GM21515 (cell line): ENCODE data around the gene RHCE.
A peak's percentile ranks its signal among the peaks of the same experiment; 100 is the strongest.
"Not testable (repeated sequence)": the region's sequence is repeated elsewhere in the genome, so short reads cannot be mapped to it uniquely, and the experiment has no call there.

Source experiments
- ATAC-seq: cut with Tn5 transposase; IDR thresholded peaks from one replicate; pipeline ENCODE4 v1.9.1; 2021; ENCODE audit not compliant: unreplicated experiment

Gene RHCE

DNA sequence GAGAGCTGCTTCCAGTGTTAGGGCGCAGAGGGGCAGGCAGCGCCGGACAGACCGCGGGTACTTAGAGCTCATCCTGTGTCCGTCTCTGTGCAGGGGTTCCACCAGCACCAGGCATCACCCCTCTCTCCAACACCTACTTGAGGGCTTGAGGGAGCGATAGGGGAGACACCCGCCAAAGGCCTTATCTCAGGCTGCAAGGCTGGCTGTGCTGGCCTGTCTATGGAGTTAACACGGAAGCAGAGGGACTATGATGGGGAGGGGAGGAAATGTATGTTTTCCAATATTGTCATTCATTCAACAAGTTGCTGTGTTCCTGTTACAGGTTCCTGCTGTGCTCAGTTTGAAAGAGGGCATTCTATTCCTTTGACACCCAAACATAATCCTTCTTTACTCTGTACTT, at the start of gene RHCE:
Gene RHCE, minus strand, starts transcription at position 111 of the 400 bp plus-strand sequence. Its CDS starts 39 bp downstream, at position 72.
- ATAC-seq: not testable (repeated sequence)

DNA sequence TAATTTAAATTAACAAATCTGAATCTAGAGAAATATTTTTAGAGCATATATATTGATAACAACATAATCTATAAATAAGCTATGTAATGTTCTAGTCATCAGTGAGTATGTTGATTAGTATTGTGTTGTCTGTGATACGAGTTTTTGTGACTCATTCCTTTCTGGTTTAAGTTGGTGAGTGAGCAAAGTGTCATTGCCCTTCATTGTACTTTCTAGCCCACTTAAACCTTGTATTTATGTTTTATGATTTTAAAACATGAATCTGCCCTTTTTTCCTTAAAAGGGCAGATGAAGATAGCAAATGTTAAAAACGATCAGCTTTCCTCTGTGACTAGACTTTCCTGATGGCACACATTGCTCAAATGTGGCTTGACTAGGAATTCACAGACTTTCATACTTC, 48.6 kb upstream of the RHCE start:
- ATAC-seq: no peak

DNA sequence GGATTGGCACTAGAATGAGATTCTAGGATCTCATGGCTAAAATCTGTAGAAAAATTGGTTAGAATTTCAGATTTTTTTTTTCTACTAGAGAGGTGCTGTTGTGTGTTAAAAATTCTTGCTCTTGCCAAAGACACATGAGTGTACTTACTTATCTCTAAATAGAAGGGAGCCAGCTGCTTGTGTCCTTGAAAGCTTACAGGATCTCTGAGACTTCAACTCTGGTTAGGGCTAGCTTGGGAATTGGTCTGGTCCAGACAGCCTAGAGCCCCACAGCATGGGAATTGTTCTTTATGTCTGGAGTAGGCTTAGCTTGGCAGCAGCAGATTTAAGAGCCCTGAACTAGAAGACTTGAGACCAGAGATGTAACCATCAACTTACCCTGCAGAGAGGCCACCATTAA, 47.4 kb upstream of the RHCE start:
- no peak for ATAC-seq

DNA sequence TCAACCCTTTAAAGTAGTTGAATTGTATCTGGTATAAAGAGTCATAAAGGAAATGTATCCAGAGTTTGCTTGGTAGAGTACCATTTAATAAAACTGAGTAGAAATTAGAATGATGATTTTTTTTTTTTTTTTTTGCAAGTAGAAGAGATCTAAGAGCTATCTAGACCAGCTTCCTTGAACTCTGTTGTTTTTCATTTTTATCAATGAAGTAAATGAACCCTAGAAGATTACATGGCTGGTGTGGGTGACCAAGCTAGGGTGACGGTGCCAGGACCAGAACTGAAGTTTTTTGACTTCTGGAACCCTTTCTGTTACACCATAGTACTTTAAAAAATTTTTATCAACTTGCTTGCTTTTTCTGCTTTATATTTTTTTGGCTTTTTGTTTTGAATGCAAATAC, 47.0 kb upstream of the RHCE start:
- no peak for ATAC-seq

DNA sequence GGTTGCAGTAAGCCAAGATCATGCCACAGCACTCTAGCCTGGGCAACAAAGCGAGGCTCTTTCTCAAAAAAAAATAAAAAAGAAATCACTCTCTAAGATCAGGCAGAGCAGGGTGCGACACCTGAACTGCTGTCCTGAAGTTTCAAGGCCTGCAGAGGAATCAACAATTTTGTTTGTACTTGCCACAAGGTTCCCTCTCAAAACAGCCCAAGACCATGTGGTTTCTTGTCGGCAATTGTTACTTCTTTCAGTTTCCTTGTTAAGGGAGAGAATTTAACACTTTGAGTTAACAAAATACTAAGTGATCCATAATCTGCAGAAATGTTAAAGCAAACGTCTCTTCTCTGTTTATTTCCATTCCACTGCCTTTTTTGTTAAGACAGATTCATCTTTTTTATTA, 46.6 kb upstream of the RHCE start:
- no peak for ATAC-seq

DNA sequence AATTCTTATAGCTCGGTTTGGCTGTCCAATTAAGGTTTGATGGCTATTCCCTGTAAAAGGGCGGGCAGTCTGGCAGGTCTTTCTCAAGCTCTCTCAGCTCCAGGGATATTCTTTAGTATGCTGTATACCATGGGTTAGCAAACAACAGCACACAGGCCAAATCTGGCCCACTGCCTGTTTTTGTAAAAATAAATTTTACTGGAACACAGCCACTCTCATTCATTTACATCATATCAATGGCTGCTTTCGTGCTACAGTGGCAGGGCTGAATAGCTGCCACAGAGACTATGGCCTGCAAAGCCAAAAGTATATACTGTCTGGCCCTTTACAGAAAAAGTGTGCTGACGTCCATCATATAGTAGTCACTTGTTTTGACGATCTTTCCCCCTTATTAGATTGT, 42.1 kb upstream of the RHCE start:
- no peak for ATAC-seq

DNA sequence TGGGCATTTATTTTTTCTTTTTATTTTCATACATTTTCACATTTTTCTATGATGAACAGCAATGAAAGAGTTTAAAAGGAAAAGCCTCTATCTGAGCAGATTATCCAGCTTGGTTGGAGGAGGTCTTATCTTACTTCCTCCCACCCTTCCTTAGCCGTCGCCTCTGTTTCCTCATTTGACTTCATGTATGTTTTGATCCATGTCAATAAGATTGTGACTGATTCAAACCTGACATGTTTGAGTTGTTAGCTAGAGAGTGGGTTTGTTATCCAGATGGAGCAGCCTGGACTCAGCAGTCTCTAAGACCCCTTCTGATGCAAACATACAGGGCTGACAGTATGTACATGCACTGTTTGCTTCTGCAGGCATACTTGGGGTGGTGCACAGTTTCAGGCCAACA, 41.2 kb upstream of the RHCE start:
- ATAC-seq: no peak

DNA sequence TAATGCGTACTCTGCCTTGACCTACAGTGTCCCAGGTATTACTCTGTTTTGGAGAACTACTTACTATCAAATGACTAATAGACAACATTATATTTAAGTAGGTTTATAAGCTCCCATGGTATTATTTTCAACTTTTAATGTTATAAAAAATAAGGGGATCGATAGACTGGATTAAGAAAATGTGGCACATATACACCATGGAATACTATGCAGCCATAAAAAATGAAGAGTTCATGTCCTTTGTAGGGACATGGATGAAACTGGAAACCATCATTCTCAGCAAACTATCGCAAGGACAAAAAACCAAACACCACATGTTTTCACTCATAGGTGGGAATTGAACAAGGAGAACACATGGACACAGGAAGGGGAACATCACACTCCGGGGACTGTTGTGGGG, 40.2 kb upstream of the RHCE start:
- not testable (repeated sequence) for ATAC-seq

DNA sequence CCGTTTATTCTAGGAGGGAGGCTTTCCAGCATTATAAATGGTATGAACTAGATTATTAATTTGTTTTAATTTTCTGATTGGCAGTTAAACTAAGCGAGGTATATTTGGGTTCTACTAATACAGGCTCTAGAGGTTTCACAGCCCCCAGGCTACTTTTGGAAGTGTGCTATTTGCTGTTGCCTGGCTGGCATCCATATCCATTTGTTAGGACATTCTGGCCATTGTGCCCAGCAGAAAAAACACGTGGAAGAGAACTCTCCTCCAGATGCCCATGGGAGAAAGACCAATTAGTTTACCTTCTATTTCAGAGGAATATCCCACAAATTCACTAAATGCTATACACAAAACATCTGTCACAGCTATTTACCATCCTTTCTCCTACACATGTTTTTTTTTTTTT, 39.4 kb upstream of the RHCE start:
- no peak for ATAC-seq

DNA sequence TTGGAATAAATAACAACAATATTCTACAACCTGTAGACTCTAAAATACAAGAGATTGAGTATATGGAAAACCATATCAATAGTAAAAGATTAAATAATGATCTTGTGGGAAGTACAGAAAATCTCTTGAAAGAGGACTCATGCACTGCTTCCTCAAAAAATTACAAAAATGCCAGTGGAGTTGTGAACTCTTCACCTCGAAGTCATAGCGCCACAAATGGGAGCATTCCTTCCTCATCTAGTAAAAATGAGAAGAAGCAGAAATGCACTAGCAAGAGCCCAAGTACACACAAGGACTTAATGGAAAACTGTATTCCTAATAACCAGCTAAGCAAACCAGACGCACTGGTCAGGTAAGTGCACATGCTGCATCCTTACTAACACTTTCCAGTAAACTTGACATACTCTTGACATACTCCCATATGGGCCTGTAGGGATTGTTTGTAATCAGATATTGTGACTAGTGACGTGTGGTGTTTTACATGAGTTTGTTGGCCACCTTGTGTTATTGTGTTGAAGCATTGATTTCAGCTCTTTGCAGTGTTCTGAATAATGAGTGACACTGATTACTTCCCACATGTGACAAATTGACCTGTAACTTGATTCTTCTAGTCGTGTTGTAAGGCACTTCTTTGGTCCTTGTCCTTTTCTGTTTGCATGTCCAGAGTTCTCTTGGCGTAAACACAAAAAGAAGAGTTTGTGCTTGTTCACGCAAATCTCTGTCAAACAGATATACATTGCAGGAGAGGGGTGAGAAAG, 38.1 kb upstream of the RHCE start:
- ATAC-seq: no peak

DNA sequence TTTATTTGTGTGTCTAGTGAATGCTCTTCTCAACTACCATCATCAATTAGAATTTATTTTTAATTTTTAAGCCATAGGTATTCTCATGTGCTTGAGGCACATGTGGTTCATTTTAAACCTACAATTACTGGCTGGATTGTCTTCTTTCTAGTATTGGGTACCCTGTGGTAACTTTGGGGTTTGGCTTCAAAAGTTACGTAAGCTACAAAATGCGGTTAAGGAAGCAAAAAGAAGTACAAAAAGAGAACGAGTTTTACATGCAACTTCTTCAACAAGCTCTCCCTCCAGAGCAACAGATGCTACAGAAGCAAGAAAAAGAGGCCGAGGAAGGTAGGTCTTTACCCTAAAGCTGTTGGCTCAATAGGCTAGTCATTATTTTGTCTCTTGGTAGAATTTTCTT, 35.9 kb upstream of the RHCE start:
- ATAC-seq: no peak

DNA sequence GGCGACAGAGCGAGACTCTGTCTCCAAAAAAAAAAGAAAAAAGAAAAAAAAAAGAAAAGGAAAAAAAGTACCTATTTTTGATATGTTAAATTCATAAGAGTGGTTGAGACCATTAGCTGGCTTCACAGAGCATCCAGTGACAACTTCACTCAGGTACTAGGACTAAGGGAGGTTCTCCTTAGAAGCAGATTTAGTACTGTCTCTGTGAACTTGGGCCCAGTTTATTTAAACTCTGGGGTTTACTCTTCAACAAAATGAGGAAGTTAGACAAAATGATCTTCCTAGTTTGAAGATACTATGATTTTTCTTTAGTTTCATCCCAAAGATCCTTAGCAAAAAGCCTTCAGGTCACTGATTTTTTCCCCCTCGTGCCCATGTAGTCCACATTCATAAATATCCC, 31.3 kb upstream of the RHCE start:
- no peak for ATAC-seq

DNA sequence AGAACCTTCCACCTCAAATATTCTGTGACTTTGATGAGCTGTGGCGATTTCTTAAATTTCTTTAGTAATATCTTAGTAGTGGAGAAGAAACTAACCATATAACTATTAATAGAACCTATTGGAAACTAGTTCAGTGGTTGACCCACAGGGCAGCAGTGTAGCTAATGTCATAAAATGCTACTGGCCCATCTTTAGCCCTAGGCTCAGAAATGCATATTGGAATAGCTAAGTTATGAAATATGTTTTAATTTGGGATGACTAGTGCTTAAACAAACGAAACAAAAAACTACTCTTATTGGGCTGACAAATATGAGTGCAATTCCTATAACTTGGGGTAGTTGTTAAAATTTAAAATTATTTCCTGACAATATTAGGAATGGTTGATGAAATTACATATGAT, 30.3 kb upstream of the RHCE start:
- ATAC-seq: no peak

DNA sequence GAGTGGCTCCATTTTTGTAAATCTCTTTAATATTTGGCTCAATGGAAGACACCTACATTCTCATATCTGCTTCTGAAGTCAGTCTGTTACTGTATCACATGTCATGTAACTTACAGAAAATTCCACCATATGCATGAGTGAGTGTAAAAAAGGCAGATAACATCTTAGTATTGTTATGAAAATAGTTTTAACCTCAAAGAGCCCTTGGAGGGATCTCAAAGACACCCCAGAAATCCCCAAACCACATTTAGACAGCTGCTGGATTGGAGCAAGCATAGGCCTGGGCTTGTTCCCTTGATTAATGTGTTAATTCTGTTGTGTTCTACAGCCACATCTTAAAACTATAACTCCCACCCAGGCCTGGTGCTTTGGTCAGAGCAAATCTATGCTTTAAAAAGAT, 26.9 kb upstream of the RHCE start:
- peak; percentile 53 for ATAC-seq

DNA sequence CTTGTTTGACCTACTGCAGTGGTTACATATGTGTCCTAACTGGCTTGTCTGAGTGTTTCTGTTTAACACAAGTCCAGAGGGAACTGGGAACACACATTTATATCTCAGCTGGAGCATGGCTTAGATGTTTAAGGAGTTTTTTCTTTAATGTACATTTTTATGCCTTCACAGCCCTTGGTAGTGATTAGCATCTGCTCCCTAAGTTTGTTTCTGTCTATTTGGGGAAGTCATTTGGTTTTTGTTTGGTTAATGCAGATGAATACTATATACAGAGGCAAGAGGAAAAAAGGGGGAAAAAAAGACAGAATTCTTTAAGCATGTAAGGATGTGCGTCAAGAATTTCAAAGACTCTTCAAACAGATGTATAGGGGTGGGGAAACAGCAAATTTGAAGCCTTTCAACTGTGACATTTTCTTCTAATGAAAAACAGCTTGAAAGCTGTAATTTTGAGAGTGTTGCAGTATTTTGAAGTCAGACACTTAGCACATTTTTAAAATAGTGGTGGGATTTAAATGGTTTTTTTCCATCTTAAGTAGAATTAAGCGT, 25.4 kb upstream of the RHCE start:
- no peak for ATAC-seq

DNA sequence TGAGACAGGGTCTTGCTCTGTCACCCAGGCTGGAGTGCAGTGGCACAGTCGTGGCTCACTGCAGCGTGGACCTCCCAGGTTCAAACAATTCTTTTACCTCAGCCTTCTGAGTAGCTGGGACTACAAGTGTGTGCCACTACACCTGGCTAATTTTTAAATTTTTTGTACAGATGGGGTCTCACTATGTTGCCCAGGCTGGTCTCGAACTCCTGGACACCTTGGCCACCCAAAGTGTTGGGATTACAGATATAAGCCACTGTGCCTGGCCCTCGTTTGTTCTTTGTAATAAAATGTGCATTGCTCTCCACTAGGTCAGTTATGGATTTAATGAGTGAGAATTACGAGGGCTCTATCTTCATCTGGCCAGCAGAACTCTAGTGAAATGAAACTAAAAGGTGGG, 24.0 kb upstream of the RHCE start:
- not testable (repeated sequence) for ATAC-seq

DNA sequence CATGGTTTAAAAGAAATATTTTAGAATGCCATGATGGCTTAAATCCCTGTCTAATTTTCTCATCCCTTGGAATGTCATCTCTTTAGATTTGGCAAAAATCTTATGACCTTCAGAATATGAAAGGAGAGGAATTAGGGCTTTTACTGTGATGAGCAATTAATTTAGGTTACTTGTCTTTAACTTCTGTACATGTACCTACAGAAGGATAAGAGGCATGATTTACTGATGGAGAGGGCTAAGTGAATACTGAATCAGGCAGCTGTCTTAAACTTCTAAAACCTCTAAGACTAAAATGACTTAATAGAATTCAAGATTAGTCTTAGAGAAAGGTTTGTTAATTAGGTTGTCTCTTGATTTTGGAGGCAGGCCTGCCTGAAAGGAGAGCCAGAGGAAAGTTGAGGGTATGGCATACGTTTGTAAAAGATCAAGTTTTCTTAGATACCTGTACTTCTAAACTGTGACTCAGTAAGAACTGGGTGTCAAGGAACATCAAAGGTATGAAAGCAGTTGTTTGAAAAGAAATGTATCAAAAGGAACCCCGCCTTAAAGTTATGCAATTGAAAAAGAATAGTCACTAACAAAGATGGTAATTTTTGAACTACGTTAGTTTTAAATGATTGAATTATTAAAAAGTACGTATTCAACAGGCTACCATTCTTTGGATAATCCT, 22.5 kb upstream of the RHCE start:
- ATAC-seq: no peak

DNA sequence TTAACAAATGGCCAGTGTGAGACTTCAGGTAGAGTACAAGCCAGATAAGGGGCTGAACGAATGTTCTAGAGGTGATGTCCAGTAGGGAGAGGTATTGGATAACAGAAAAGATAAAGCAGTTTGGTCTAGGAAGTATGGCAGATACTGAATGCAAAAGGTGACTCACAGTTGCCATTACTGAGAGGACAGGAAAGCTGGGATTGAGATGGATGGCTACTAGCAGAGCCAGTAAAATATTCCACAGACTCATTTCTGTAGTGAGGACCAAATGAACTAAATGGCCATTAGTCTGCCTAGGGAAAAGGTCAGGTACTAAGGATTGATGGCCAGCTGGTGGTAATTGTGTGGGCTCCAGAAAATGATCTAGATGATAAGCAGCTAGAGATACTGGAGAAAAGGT, 21.6 kb upstream of the RHCE start:
- no peak for ATAC-seq

DNA sequence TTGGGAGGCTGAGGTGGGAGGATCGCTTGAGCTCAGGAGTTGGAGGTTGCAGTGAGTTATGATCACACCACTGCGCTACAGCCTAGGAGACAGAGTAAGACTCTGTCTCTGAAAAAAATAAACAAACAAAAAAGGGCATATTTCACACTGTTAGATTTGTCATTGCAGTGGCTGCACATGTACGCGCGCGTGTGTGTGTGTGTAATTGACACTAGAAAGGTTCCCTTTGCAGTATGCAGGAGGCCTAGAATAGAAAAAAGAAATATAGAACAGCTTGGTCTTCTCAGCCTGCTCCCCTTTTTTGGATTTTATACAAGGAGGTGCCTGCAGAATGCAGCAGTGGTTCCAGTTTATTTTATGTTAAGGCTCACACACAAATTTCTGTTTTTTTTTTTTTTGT, 18.7 kb upstream of the RHCE start:
- ATAC-seq: no peak

DNA sequence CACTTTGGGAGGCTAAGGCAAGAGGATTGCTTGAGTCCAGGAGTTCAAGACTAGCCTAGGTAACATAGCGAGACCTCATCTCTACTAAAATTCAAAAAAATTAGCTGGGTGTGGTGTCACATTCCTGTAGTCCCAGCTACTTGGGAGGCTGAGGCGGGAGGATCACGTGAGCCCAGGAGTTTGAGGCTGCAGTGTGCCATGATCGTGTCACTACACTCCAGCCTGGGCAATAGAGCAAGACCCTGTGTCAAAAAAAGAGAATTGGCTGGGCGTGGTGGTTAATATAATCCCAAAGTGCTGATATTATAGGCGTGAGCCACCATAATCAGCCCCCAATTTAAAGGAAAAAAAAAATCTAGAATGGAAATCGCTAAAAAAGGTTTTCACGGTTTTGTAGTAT, 17.0 kb upstream of the RHCE start:
- ATAC-seq: no peak

DNA sequence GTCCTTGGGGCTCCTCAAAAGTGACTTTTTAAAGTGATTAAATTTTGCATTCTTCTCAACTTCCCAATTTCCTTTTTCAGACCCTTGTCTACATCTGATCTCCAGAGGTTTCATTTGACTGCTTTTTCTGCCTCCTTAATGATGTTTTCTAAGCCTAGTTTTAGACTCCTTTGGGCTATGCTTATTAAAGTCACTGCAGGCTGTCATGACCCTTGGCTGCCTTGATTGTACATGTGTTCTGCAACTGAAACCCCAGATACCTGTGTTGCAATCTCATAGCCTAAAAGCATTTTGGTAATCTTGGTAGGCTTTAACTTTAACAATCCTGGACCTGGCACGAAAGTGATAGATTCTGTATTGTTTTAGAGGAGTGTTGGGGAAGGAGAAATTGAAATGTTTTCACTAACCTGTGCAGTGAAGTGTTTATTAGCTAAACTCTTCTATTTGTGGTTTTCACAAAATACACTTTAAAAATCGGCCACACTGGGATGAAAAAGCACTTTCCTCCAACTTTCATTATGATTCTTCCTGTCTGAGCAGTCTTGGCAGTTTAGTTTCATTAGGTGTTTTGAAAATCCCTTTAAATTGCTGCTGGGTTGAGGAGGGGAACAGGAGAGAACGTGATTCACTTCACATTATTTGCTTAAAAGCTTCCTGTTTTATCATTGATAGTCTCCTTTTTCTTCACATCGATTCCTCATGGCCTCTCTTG, 14.9 kb upstream of the RHCE start:
- no peak for ATAC-seq
